HEK293 (cell line): Measurements from ENCODE around the gene OBSCN.

ENCODE experiments used
- KLF9 ChIP-seq: fragments of 450-650 bp; formaldehyde crosslinking; IDR thresholded peaks from 2 replicates; pipeline ENCODE4 v1.5.1; 2016; ENCODE audit warnings: missing biosample characterization, missing genetic modification characterization, low read depth
- ZNF138 ChIP-seq: fragments of 450-650 bp; formaldehyde crosslinking; IDR thresholded peaks from 2 replicates; pipeline ENCODE4 v1.5.1; 2016; ENCODE audit warnings: missing biosample characterization, missing genetic modification characterization, borderline replicate concordance

DNA sequence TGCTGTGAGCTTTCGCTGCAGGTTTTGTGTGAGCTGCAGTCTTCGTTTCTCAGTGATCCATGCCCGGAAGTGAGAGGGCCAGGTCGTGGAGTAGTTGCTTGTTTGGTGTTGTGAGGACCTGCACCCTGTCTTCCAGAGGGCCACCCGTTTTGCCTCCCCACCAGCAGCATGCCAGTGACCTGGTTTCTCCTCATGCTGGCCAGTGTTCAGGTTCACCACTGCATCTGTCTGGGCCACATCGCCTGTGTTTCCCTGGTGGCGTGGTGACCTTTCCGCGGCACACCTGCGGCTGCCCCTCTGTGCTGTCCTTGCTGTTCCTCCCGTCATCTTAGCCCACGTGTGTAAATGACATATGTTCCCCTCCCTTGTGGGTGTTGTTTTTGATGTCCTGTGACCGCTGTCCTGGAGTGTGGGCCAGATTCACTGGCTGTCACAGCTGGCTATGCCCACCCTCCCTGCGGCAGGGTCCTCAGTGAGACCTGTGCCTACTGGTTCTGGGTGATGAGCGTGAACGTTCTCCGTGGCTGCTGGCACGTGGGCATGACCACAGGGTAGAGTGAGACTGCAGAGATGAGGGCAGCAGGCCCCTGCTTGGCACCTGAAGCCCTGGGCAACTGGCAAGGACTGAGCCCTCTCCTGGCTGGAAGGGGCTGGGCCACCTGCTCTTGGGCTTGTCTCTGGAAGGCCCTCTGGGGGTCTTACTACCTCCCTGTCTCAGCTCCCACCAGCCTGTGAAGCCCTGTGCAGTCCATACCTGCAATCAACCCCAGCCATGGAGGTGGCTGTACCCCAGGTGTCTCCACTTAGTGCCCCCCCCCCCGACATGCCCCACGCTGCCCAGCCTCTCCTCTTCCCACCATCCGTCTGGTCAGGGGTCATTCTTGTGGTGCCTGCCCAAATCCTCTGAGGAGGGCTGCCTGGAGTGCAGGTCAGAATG lies 35.0 kb upstream of the OBSCN start:
- no peak for TF ChIP-seq ZNF138
- no peak for TF ChIP-seq KLF9 (tag by site-specific recombination)
